Measurements from ENCODE around the gene SPACA4. TPM values are rescaled to one million over a fixed set of nuclear protein-coding genes. Genes with fewer than 3 reads are reported as not detected.

Gene SPACA4
- total RNA-seq, 1 donor from 2014 or later = 0.98 TPM

- no peaks in the 10 kb centered on the region for H3K36me3 ChIP-seq
- no peaks in the 10 kb centered on the region for H3K9me3 ChIP-seq
- H3K27me3 ChIP-seq = no peaks in the 10 kb centered on the region
- no peak overlapping the region for H3K27ac ChIP-seq
- intact Hi-C loops (cut with DNase I) = no loop called here
- H3K4me3 ChIP-seq = no peak overlapping the region
- peaks cover 17% of the 10 kb centered on the region for H3K4me1 ChIP-seq
- no peak for ATAC-seq
- DNase-seq = no peak
- TF ChIP-seq CTCF (IDR thresholded peaks at IDR 0.05) = no peak
Observed at GRCh38 chr19:48644355-48644754, 37.8 kb downstream of the SPACA4 start.

- ATAC-seq (peak; percentile 82), DNase-seq (peak; percentile 78)
- peaks cover 21% of the 10 kb centered on the region for H3K4me1 ChIP-seq
- H3K36me3 ChIP-seq = no peaks in the 10 kb centered on the region
- TF ChIP-seq CTCF (IDR thresholded peaks at IDR 0.05) = no peak
- peak overlapping the region; percentile 56 for H3K4me3 ChIP-seq
- intact Hi-C loops (cut with DNase I) = no loop called here
- H3K9me3 ChIP-seq = no peaks in the 10 kb centered on the region
- H3K27me3 ChIP-seq = no peaks in the 10 kb centered on the region
- H3K27ac ChIP-seq = peak overlapping the region; percentile 66
Observed at GRCh38 chr19:48644839-48645619, 38.5 kb downstream of the SPACA4 start.

GRCh38 chr19:48645620-48646000 is 39.1 kb downstream of the SPACA4 start:
- peak overlapping the region; percentile 56 for H3K4me3 ChIP-seq
- no peak for TF ChIP-seq CTCF (IDR thresholded peaks at IDR 0.05)
- intact Hi-C loops (cut with DNase I) = no loop called here
- peak; percentile 1 for ATAC-seq
- DNase-seq = no peak
- H3K9me3 ChIP-seq = no peaks in the 10 kb centered on the region
- H3K36me3 ChIP-seq = no peaks in the 10 kb centered on the region
- no peaks in the 10 kb centered on the region for H3K27me3 ChIP-seq
- H3K4me1 ChIP-seq = peaks cover 21% of the 10 kb centered on the region
- peak overlapping the region; percentile 66 for H3K27ac ChIP-seq

GRCh38 chr19:48646001-48646721 is 39.6 kb downstream of the SPACA4 start, which contains the start of gene CA11:
Gene CA11, minus strand, starts transcription at chr19:48646187. Its CDS starts 555 bp downstream, at chr19:48645632.
- DNase-seq (peak; percentile 95), ATAC-seq (peak; percentile 96)
- Histone ChIP-seq H3K9me3 (no peaks in the 10 kb centered on the region), H3K36me3 (no peaks in the 10 kb centered on the region), H3K27ac (peak within 1 kb of the TSS; percentile 66), H3K4me1 (peaks cover 21% of the 10 kb centered on the region), H3K4me3 (peak within 1 kb of the TSS; percentile 56), H3K27me3 (no peaks in the 10 kb centered on the region)
- intact Hi-C loops (cut with DNase I) = no loop called here
- TF ChIP-seq CTCF (IDR thresholded peaks at IDR 0.05) = peak; percentile 87

- H3K9me3 ChIP-seq = no peaks in the 10 kb centered on the region
- H3K4me1 ChIP-seq = peaks cover 21% of the 10 kb centered on the region
- DNase-seq = no peak
- H3K4me3 ChIP-seq = peak overlapping the region; percentile 56
- H3K36me3 ChIP-seq = no peaks in the 10 kb centered on the region
- H3K27me3 ChIP-seq = no peaks in the 10 kb centered on the region
- H3K27ac ChIP-seq = peak overlapping the region; percentile 66
- TF ChIP-seq CTCF (IDR thresholded peaks at IDR 0.05) = no peak
- intact Hi-C loops (cut with DNase I) = no loop called here
- no peak for ATAC-seq
Observed at GRCh38 chr19:48646722-48647216, 40.2 kb downstream of the SPACA4 start.
